PFSK-1 (cell line): ENCODE data around the gene INPP4B.

Experiments
- POLR2AphosphoS5 ChIP-seq: IDR thresholded peaks from 2 replicates; pipeline ENCODE4 v1.6.1; 2012; ENCODE audit warnings: low read depth, mild to moderate bottlenecking, control low read depth, low read length, moderate library complexity
- SIN3A ChIP-seq: IDR thresholded peaks from 2 replicates; pipeline ENCODE4 v1.6.1; 2012; ENCODE audit warnings: mild to moderate bottlenecking, low read length, moderate library complexity, borderline replicate concordance; ENCODE audit not compliant: insufficient read depth
- TAF1 ChIP-seq: IDR thresholded peaks from 2 replicates; pipeline ENCODE4 v1.6.1; 2012; ENCODE audit warnings: low read length, control low read depth, borderline replicate concordance; ENCODE audit not compliant: insufficient read depth
- TF ChIP-seq, protein P1 (sequence below), 2 experiments: IDR thresholded peaks; 2 replicates each; pipeline versions ENCODE4 v1.6.1 to v1.8.0; 2011 to 2012; ENCODE audit warnings: low read depth in 2 of 2, low read length in 2 of 2, control low read depth in 1 of 2, inconsistent platforms in 1 of 2, mild to moderate bottlenecking in 1 of 2, moderate library complexity in 1 of 2; ENCODE audit not compliant: insufficient read depth in 1 of 2

- TF ChIP-seq POLR2AphosphoS5 (no peak), SIN3A (no peak), TAF1 (no peak)
- TF ChIP-seq, protein P1, sequence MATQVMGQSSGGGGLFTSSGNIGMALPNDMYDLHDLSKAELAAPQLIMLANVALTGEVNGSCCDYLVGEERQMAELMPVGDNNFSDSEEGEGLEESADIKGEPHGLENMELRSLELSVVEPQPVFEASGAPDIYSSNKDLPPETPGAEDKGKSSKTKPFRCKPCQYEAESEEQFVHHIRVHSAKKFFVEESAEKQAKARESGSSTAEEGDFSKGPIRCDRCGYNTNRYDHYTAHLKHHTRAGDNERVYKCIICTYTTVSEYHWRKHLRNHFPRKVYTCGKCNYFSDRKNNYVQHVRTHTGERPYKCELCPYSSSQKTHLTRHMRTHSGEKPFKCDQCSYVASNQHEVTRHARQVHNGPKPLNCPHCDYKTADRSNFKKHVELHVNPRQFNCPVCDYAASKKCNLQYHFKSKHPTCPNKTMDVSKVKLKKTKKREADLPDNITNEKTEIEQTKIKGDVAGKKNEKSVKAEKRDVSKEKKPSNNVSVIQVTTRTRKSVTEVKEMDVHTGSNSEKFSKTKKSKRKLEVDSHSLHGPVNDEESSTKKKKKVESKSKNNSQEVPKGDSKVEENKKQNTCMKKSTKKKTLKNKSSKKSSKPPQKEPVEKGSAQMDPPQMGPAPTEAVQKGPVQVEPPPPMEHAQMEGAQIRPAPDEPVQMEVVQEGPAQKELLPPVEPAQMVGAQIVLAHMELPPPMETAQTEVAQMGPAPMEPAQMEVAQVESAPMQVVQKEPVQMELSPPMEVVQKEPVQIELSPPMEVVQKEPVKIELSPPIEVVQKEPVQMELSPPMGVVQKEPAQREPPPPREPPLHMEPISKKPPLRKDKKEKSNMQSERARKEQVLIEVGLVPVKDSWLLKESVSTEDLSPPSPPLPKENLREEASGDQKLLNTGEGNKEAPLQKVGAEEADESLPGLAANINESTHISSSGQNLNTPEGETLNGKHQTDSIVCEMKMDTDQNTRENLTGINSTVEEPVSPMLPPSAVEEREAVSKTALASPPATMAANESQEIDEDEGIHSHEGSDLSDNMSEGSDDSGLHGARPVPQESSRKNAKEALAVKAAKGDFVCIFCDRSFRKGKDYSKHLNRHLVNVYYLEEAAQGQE (IDR thresholded peaks at IDR 0.05; ENCODE audit: insufficient read depth in 1 of 2, low read depth in 2 of 2, low read length in 2 of 2) = no peak
Observed at GRCh38 chr4:142378179-142378578, 467.9 kb downstream of the INPP4B start.
